H9 (cell line): ENCODE data around the gene RAP1GAP2. TPM values are rescaled to one million over a fixed set of nuclear protein-coding genes. Genes with fewer than 3 reads are reported as not detected.

Source experiments
- DNase-seq: peaks from one replicate; pipeline ENCODE4 v3.0.0-alpha.2; 2017
- H2AFZ ChIP-seq: one replicate; pipeline ENCODE4 v1.6.1; 2013; ENCODE audit warnings: mild to moderate bottlenecking, low read length, control low read depth, moderate library complexity
- H2AK5ac ChIP-seq: 2 replicates; pipeline ENCODE4 v1.6.1; 2013; ENCODE audit warnings: low read length, control low read depth, mixed read lengths; ENCODE audit not compliant: insufficient read length
- H2BK120ac ChIP-seq: one replicate; pipeline ENCODE4 v1.6.1; 2013; ENCODE audit warnings: low read depth, mild to moderate bottlenecking, low read length, control low read depth, inconsistent platforms; ENCODE audit not compliant: poor library complexity, severe bottlenecking
- H2BK12ac ChIP-seq: 2 replicates; pipeline ENCODE4 v1.6.1; 2013; ENCODE audit warnings: low read length, control low read depth, mixed read lengths, low read depth; ENCODE audit not compliant: insufficient read length
- H2BK15ac ChIP-seq: 2 replicates; pipeline ENCODE4 v1.6.1; 2013; ENCODE audit warnings: low read depth, low read length, control low read depth
- H2BK20ac ChIP-seq: one replicate; pipeline ENCODE4 v1.6.1; 2013; ENCODE audit warnings: low read depth, mild to moderate bottlenecking, low read length, control low read depth, inconsistent platforms; ENCODE audit not compliant: poor library complexity, severe bottlenecking
- H2BK5ac ChIP-seq: 2 replicates; pipeline ENCODE4 v1.6.1; 2013; ENCODE audit warnings: low read length, control low read depth, mixed read lengths; ENCODE audit not compliant: insufficient read length
- H3K14ac ChIP-seq: 2 replicates; pipeline ENCODE4 v1.6.1; 2013; ENCODE audit warnings: low read length, control low read depth; ENCODE audit not compliant: insufficient read depth
- H3K18ac ChIP-seq: 2 replicates; pipeline ENCODE4 v1.6.1; 2013; ENCODE audit warnings: low read depth, mild to moderate bottlenecking, mixed read lengths, low read length, control low read depth; ENCODE audit not compliant: insufficient read length
- H3K23ac ChIP-seq: 2 replicates; pipeline ENCODE4 v1.6.1; 2013; ENCODE audit warnings: low read length, control low read depth, mixed read lengths, low read depth; ENCODE audit not compliant: insufficient read length
- H3K23me2 ChIP-seq: 2 replicates; pipeline ENCODE4 v1.6.1; 2013; ENCODE audit warnings: low read depth, mild to moderate bottlenecking, mixed read lengths, low read length, control low read depth; ENCODE audit not compliant: insufficient read length, poor library complexity, severe bottlenecking
- H3K27ac ChIP-seq: 2 replicates; pipeline ENCODE4 v1.5.1; 2013; ENCODE audit warnings: low read length, control low read depth, mixed read lengths, low read depth; ENCODE audit not compliant: insufficient read length
- H3K27me3 ChIP-seq: 2 replicates; pipeline ENCODE4 v1.6.1; 2013; ENCODE audit warnings: low read length, control low read depth, inconsistent platforms; ENCODE audit not compliant: insufficient read depth
- H3K4ac ChIP-seq: 2 replicates; pipeline ENCODE4 v1.6.1; 2013; ENCODE audit warnings: low read depth, mild to moderate bottlenecking, control low read depth, inconsistent platforms, low read length, moderate library complexity
- H3K4me1 ChIP-seq: 2 replicates; pipeline ENCODE4 v1.6.1; 2013; ENCODE audit warnings: low read length, control low read depth, inconsistent platforms; ENCODE audit not compliant: insufficient read depth
- H3K4me2 ChIP-seq: 2 replicates; pipeline ENCODE4 v1.6.1; 2013; ENCODE audit warnings: low read length, control low read depth, mixed read lengths; ENCODE audit not compliant: insufficient read length, insufficient read depth
- H3K56ac ChIP-seq: 2 replicates; pipeline ENCODE4 v1.6.1; 2013; ENCODE audit warnings: low read depth, mild to moderate bottlenecking, mixed read lengths, low read length, control low read depth; ENCODE audit not compliant: insufficient read length
- H3K79me1 ChIP-seq: 2 replicates; pipeline ENCODE4 v1.6.1; 2013; ENCODE audit warnings: low read depth, mild to moderate bottlenecking, moderate library complexity, low read length, control low read depth, inconsistent platforms; ENCODE audit not compliant: insufficient read depth, poor library complexity, severe bottlenecking
- H3K79me2 ChIP-seq: 2 replicates; pipeline ENCODE4 v1.6.1; 2013; ENCODE audit warnings: low read length, control low read depth, inconsistent platforms; ENCODE audit not compliant: insufficient read depth
- H3K9ac ChIP-seq: 2 replicates; pipeline ENCODE4 v1.6.1; 2013; ENCODE audit warnings: low read length, control low read depth, mixed read lengths; ENCODE audit not compliant: insufficient read length; ENCODE audit errors: extremely low read depth
- H3K9me3 ChIP-seq: one replicate; pipeline ENCODE4 v1.6.1; 2013; ENCODE audit warnings: low read depth, low read length, inconsistent platforms; ENCODE audit not compliant: control insufficient read depth
- H3T11ph ChIP-seq: one replicate; pipeline ENCODE4 v1.6.1; 2013; ENCODE audit warnings: mild to moderate bottlenecking, low read length, control low read depth, inconsistent platforms
- H4K20me1 ChIP-seq: one replicate; pipeline ENCODE4 v1.6.1; 2013; ENCODE audit not compliant: control insufficient read depth, insufficient read length, insufficient read depth
- H4K5ac ChIP-seq: 2 replicates; pipeline ENCODE4 v1.6.1; 2013; ENCODE audit warnings: low read depth, mild to moderate bottlenecking, mixed read lengths, low read length, control low read depth; ENCODE audit not compliant: insufficient read length
- H4K8ac ChIP-seq: replicated peaks from 2 replicates; pipeline ENCODE4 v1.6.1; 2013; ENCODE audit warnings: low read length, control low read depth, mixed read lengths, low read depth; ENCODE audit not compliant: insufficient read length
- H4K91ac ChIP-seq: 2 replicates; pipeline ENCODE4 v1.6.1; 2013; ENCODE audit warnings: low read depth, mild to moderate bottlenecking, moderate library complexity, mixed read lengths, low read length, control low read depth; ENCODE audit not compliant: insufficient read length
- H3K27ac Mint-ChIP-seq, 3 experiments: 2 replicates in 2 of 3; 3 replicates in 1 of 3; pipeline ENCODE4 v1.8.0; 2020 to 2021; ENCODE audit warnings: mixed read lengths in 3 of 3, mild to moderate bottlenecking in 1 of 3, moderate library complexity in 1 of 3
- H3K27me3 Mint-ChIP-seq: 2 replicates; pipeline ENCODE4 v1.8.0; 2021; ENCODE audit warnings: low read depth, mild to moderate bottlenecking, moderate library complexity, mixed read lengths
- H3K36me3 Mint-ChIP-seq, 3 experiments: 2 replicates in 2 of 3; 3 replicates in 1 of 3; pipeline ENCODE4 v1.8.0; 2020 to 2021; ENCODE audit warnings: low read depth in 3 of 3, mixed read lengths in 3 of 3; ENCODE audit not compliant: insufficient read depth in 1 of 3
- H3K4me1 Mint-ChIP-seq, 2 experiments: 2 replicates each; pipeline ENCODE4 v1.8.0; 2020; ENCODE audit warnings: mixed read lengths in 2 of 2
- H3K4me3 Mint-ChIP-seq, 2 experiments: 2 replicates in 1 of 2; 3 replicates in 1 of 2; pipeline ENCODE4 v1.8.0; 2020 to 2021; ENCODE audit warnings: mild to moderate bottlenecking in 2 of 2, mixed read lengths in 2 of 2, moderate library complexity in 1 of 2
- H3K9me3 Mint-ChIP-seq, 2 experiments: 2 replicates in 1 of 2; 3 replicates in 1 of 2; pipeline ENCODE4 v1.8.0; 2020; ENCODE audit warnings: mild to moderate bottlenecking in 2 of 2, mixed read lengths in 2 of 2, moderate library complexity in 1 of 2
- WGBS: extraction: QIAGEN DNeasy Blood & Tissue Kit; methylation state at CpG from one replicate; pipeline ENCODE4 v1.1.7; 2013; ENCODE audit warnings: missing lambda C conversion rate, low lambda C conversion rate, mixed read lengths; ENCODE audit not compliant: insufficient read length; ENCODE audit errors: extremely low coverage; 5-methylcytosine and 5-hydroxymethylcytosine counted together
- total RNA-seq: library from RNA; stranded (reverse); gene quantifications from 2 replicates; pipeline ENCODE4 v1.2.1, GENCODE V29; 2021
- TF ChIP-seq, protein P1 (sequence below): fragments of 200-600 bp; sonication (generic); conservative IDR thresholded peaks from 3 replicates; pipeline ENCODE4 v1.8.0; 2021; ENCODE audit warnings: antibody characterized with exemption, mild to moderate bottlenecking

The RAP1GAP2 gene
- total RNA-seq, 1 experiment from 2014 or later = 33.8 TPM

DNA sequence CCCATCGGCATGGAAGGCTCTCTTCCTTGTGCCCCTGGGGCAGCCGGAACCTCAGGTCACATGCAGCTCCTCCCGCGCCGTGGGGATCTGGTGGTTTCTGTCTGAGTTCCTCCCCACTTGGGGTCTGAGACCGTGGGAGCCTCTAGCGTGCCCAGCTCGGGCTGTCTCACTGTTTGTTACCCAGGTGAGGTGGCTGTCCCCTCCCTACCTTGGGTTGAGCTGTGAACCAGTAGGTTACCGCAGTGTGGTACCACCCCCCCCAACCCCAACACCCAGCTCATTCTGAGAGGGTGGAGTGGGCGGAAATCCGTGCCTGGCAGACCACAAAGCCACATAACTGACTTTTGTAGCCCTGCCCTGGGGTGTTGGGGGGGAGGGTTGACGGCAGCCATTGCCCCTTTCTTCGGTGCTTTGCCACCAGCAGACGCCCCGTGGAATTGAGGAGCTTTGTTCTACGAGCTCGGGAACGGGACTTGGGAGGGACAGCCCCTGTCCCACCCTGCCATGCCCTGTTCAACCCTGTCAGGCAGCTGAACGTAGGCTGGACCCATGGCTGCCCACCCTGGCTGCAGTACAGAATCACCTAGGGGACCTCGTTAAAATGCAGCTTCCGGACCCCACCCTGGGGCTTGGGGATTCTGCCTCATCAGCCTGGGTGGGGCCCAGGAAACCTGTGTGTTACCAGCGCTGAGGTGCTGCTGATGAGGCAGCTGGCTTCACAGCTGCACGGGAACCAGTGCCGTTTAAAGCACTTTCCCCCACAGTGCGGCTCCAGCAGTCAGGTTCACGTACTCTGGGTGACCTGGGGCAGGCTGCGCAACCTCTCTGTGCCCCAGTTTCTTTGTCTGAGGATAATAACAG, 18.5 kb downstream of the RAP1GAP2 start:
- Histone ChIP-seq H3K27me3 (no peaks in the 10 kb centered on the region), H3K4me1 (no peaks in the 10 kb centered on the region), H4K91ac (no peak overlapping the region), H4K8ac (no peak overlapping the region), H3K4ac (no peak overlapping the region), H3K56ac (no peak overlapping the region), H2AFZ (no peak overlapping the region), H2BK15ac (no peak overlapping the region), H2BK5ac (no peak overlapping the region), H2BK120ac (no peak overlapping the region), H2BK20ac (no peak overlapping the region), H3K18ac (peak overlapping the region; percentile 24), H4K5ac (no peak overlapping the region), H3K14ac (no peak overlapping the region; the same call in 1 of the 2 replicates), H2BK12ac (peak overlapping the region; percentile 6), H3K79me1 (no peaks in the 10 kb centered on the region), H3T11ph (no peak overlapping the region), H3K4me2 (no peak overlapping the region), H3K23me2 (no peaks in the 10 kb centered on the region), H3K23ac (no peak overlapping the region), H3K79me2 (no peaks in the 10 kb centered on the region), H2AK5ac (no peak overlapping the region), H3K27ac (no peak overlapping the region), H3K9me3 (no peaks in the 10 kb centered on the region), H4K20me1 (no peaks in the 10 kb centered on the region), H3K9ac (no peak overlapping the region)
- WGBS = no CpG with 5 or more reads among the region's 27 CpGs
- H3K27me3 Mint-ChIP-seq = no peaks in the 10 kb centered on the region
- peaks cover 12 to 21% of the 10 kb centered on the region in 2 experiments for H3K4me1 Mint-ChIP-seq
- H3K27ac Mint-ChIP-seq = peak overlapping the region in 1 of 3 experiments; percentile 55; a peak in 1 of 7 replicates
- no peak overlapping the region for H3K4me3 Mint-ChIP-seq
- DNase-seq = peak; percentile 32
- H3K36me3 Mint-ChIP-seq = no peaks in the 10 kb centered on the region
- TF ChIP-seq, protein P1, sequence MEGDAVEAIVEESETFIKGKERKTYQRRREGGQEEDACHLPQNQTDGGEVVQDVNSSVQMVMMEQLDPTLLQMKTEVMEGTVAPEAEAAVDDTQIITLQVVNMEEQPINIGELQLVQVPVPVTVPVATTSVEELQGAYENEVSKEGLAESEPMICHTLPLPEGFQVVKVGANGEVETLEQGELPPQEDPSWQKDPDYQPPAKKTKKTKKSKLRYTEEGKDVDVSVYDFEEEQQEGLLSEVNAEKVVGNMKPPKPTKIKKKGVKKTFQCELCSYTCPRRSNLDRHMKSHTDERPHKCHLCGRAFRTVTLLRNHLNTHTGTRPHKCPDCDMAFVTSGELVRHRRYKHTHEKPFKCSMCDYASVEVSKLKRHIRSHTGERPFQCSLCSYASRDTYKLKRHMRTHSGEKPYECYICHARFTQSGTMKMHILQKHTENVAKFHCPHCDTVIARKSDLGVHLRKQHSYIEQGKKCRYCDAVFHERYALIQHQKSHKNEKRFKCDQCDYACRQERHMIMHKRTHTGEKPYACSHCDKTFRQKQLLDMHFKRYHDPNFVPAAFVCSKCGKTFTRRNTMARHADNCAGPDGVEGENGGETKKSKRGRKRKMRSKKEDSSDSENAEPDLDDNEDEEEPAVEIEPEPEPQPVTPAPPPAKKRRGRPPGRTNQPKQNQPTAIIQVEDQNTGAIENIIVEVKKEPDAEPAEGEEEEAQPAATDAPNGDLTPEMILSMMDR = no peak
- H3K9me3 Mint-ChIP-seq = no peaks in the 10 kb centered on the region; a peak in 1 of 5 replicates
